AG09309 (cell line): ENCODE results near the gene LAD1.

Experiments
- DNase-seq: peaks from one replicate; pipeline ENCODE4 v3.0.0-alpha.2; 2010; ENCODE audit warnings: low read depth
- H3K4me3 ChIP-seq: 2 replicates; pipeline ENCODE4 v1.5.1; 2011; ENCODE audit warnings: mild to moderate bottlenecking, low read depth, low read length, moderate library complexity; ENCODE audit not compliant: control insufficient read depth
- TF ChIP-seq, protein P1 (sequence below): IDR thresholded peaks from 2 replicates; pipeline ENCODE4 v1.5.1; 2011; ENCODE audit warnings: mild to moderate bottlenecking, low read depth, low read length, inconsistent platforms; ENCODE audit not compliant: insufficient read depth, control insufficient read depth; ENCODE audit errors: missing control alignments

LAD1 gene

DNA sequence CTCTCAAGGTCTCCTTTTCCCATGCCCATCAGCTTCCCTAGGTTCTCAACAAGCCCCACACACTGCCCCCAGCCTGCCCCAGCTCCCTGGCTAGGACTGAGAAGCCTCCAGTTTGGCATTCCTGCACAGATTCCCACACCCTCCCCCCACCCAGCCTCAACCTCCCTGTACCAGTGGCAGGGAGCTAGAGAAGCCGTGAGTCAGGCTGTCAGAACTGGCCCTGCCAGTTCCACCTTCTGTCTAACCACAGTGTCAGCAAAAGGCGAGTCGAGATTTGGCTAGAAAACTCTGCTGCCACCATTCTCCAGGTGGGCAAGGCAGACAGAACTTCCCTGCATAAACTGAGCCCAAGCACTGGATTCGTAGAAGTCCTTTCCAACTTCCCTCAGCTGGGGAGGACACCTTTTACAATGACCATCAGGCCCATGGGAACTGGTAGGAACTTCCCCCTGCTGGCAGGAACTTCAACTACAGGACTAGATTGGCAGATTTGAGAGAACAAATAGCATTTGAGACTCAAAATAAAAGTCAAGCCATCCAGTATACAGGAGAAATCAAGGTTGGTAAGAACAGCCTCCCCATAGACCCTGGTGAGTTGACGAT, 52.7 kb downstream of the LAD1 start:
- TF ChIP-seq, protein P1, sequence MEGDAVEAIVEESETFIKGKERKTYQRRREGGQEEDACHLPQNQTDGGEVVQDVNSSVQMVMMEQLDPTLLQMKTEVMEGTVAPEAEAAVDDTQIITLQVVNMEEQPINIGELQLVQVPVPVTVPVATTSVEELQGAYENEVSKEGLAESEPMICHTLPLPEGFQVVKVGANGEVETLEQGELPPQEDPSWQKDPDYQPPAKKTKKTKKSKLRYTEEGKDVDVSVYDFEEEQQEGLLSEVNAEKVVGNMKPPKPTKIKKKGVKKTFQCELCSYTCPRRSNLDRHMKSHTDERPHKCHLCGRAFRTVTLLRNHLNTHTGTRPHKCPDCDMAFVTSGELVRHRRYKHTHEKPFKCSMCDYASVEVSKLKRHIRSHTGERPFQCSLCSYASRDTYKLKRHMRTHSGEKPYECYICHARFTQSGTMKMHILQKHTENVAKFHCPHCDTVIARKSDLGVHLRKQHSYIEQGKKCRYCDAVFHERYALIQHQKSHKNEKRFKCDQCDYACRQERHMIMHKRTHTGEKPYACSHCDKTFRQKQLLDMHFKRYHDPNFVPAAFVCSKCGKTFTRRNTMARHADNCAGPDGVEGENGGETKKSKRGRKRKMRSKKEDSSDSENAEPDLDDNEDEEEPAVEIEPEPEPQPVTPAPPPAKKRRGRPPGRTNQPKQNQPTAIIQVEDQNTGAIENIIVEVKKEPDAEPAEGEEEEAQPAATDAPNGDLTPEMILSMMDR: peak; percentile 78
- no peak overlapping the region for H3K4me3 ChIP-seq
- DNase-seq: peak; percentile 17

DNA sequence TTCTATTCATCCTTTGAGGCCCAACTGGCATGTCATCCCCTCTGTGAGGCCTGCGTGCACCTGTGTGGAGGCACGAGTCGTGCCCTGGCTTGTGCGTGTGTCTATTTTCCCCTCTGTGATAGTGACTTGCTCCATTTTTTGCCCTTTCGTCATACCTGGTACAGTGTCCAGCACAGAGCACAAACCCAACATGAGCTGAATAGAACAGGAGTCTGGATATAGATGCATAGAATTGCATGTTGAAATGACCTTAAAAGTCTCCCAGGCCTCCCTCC, 54.1 kb downstream of the LAD1 start:
- DNase-seq: no peak

DNA sequence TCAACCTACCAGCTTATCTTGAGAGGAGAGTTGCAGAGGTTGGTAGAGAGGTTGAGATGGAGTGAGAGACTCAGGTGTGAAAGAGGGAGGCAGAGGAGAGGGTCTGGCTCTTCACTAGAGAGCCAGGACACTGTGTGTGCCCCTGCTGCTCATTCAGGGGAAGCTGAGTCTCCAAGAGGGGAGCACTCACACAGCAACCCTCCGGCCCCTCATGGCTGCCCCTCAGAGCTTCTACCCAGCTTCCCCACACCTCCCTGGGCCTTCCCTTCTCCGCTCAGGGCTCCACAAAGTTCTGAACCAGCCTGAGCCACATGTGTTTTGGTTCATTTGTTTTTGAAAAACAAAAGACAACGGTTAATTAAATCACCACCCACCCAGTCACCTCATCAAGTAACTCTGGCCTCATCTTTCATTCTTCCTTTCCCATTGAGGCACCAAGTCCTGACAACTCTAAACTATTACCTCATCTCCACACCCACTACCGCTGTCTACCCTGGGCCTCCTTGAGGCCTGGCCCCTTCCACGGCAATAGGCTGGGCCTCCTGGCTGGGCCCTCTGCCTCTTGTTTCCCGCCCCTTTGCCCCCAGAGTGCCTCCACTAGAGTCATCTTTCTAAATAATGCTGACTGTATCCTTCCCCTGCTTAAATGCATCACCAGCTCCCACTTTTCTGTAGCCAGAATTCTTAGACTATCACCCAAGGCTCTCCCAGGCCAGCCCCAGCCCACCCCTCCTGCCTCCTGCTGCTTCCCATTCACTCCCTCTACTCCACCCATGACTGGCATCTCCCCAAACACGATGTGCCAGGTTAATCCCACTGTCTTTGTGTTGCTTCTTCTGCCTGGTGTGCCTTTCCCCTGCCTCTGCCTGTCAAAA, 54.7 kb downstream of the LAD1 start:
- no peak for DNase-seq
- TF ChIP-seq, protein P1: no peak
- H3K4me3 ChIP-seq: no peak overlapping the region

More for the DNA sequence above, 54.1 kb downstream of the LAD1 start:
- TF ChIP-seq, protein P1: no peak
- no peak overlapping the region for H3K4me3 ChIP-seq

DNA sequence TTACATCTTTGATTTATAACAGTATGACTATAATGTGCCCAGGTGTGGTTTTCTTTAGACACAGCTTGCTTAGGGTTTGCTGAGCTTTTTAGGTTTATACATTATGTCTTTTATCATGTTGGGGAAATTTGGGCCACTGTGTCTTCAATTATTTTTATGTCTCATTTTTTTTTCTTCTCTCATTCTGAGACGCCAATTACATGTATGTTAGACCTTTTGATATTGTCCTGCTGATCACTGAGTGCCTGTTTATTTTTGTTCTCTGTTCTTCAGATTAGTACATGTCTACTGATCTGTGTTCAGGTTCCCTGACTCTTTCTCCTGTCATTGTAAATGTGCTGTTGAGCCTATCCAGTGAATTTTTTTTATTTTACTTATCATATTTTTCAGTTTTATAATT, 57.7 kb downstream of the LAD1 start:
- TF ChIP-seq, protein P1: no peak
- no peak overlapping the region for H3K4me3 ChIP-seq
- no peak for DNase-seq

DNA sequence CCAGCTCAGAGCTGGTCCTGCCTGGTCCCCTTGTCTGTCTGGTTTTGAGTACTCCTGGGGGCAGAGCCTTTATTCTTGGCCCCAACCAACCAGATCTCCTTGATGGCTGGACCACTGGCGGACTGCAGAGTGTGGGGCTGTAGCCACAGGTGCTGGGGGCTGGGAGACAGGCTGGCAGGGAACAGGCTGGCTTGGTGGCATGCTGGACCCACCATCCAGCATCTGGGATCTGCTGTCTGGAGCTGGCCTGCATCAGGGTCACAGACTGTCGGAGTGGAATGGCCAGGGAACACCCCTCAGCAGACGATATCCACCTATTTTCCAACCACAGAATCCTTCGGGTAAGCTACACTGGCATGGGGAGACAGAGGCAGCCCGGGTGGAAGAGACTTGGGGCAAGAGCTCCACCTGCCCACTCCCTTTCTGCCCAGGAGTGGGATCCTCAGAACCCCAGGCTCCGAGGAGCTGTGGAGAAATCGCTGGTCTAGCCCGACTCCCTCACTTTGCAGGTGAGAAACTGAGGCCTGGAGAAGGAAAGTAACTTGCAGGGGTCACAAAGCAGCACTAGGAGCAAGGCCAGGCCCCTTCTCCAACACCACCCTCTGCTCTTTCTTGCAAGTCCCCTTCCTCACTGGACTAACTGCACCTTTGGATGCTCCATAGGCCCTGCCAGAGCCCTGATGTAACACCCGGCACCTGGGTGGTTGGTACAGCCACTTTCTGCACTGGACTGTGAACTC, 62.2 kb downstream of the LAD1 start:
- H3K4me3 ChIP-seq: no peak overlapping the region
- no peak for DNase-seq
- TF ChIP-seq, protein P1: no peak

DNA sequence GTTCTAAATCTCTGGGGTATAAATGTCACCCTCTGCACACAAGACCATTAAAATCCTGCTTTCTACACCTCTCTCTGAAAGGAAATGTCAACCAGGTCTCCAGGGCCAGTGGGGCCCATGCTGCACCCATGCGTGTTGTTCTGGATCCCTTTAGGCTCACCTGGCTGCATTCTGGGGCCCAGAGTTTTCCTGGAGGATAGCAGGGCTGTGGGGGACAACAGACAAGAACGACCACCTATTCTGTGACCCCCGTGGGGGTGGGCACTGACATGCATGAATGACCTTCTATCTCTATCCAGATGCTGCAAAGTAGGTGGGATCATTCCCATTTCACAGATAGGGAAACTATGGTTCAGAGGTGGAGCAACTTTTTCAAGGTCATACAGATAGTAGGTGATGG, 63.2 kb downstream of the LAD1 start:
- no peak overlapping the region for H3K4me3 ChIP-seq
- TF ChIP-seq, protein P1: no peak

More for the DNA sequence above, 63.2 kb downstream of the LAD1 start:
- no peak for DNase-seq
